HG03520 (cell line): Measurements from ENCODE around the gene GAST.
"Not testable (repeated sequence)": the region's sequence is repeated elsewhere in the genome, so short reads cannot be mapped to it uniquely, and the experiment has no call there.

Experiments
- ATAC-seq: cut with Tn5 transposase; IDR thresholded peaks from one replicate; pipeline ENCODE4 v1.9.1; 2021; ENCODE audit warnings: mild to moderate bottlenecking, moderate library complexity; ENCODE audit not compliant: unreplicated experiment

GAST gene

DNA sequence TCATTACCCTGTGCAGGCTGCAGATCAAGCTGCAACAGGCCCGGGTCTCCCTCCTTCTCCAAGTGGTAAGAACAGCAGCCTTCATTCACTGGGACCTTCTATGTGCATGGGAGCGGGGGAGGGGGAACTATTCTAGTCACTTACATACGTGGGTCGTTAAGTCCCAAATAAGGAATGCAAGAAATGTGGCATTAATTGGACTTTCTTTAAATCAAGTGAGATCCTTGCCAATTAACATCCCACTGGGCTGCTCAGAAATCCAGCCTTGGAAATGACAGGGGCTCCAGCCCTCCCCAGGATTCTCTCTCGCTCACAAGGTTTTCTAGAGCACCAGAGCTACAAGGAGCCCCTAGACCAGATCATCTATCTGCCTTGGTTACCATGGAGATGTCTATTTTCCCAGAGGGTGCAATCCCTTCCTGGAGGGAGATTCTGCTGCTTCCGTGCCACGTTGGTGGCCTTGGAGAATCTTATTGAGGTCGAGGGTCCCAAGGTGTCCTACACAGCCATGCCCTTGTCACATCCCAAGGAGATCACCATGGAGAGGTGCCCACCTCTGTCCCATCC is 28.6 kb upstream of the GAST start:
- no peak for ATAC-seq

DNA sequence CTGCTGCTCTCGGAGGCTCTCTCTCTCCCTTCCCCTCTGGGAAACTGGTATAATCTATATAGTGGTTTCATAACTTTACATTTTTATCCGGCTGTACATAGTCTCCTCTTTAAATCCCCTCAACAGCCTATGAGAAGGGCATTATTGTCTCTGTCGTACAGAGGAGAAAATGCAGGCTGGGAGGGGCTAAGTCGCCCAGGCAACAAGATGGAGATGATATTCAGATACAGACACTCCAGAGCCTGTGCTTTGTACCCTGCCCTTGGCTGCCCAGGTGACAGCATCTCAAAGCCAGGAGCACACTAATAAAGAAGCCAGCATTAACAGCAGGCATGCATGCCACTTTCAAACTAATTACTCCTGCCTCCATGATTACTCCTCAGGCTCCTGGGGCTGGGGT is 28.1 kb upstream of the GAST start:
- ATAC-seq = no peak

GRCh38 chr17:41685753-41686152 is 26.4 kb upstream of the GAST start:
- not testable (repeated sequence) for ATAC-seq

DNA sequence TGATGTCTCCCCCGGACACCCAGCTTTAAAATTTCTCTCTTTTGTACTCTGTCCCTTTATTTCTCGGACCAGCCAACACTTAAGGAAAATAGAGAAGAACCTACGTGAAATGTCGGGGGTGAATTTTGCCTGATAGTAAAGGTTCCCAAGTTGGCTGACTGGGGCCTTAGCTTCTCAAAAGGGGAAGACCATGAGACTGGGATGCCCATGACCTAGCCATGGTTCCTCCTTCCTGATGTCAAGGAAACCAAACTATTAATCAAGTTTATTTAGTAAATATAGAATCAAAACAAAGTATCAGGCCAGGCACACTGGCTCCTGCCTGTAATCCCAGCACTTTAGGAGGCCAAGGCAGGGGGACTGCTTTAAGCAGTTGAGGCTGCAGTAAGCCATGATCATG is 25.9 kb upstream of the GAST start:
- no peak for ATAC-seq

GRCh38 chr17:41687828-41688640 is 24.1 kb upstream of the GAST start:
- no peak for ATAC-seq

GRCh38 chr17:41688641-41689496 is 23.3 kb upstream of the GAST start, which contains the start of gene EIF1:
Gene EIF1, plus strand, starts transcription at chr17:41688885. Its CDS starts 154 bp downstream, at chr17:41689039.
- peak; percentile 72 for ATAC-seq

DNA sequence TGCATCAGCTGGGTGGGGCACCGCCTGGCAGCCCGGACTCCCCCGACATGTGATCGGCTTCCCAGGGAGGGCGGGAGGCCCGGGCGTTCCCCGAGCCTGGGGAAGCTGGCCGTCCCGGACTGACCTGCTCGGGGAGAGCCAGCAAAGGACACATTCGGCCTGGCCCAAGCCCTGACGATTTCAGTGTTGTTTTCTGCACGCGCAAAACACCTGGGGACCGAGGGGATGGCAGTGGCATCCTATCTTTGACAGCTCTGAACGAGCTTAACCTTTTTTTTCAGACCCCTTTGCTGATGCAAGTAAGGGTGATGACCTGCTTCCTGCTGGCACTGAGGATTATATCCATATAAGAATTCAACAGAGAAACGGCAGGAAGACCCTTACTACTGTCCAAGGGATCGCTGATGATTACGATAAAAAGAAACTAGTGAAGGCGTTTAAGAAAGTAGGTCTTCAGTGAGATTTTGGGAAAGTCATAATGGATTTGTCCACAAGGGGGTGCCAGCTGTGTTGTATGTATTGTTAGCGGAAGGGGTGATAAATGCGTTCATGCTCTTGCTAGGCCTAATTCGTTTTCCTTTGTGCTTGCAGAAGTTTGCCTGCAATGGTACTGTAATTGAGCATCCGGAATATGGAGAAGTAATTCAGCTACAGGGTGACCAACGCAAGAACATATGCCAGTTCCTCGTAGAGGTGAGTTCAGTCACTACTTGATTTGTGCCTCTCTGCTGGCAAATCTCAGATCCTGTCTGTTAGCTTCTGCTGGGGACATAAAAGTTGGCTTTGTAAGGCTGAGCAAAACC is 22.4 kb upstream of the GAST start:
- no peak for ATAC-seq

DNA sequence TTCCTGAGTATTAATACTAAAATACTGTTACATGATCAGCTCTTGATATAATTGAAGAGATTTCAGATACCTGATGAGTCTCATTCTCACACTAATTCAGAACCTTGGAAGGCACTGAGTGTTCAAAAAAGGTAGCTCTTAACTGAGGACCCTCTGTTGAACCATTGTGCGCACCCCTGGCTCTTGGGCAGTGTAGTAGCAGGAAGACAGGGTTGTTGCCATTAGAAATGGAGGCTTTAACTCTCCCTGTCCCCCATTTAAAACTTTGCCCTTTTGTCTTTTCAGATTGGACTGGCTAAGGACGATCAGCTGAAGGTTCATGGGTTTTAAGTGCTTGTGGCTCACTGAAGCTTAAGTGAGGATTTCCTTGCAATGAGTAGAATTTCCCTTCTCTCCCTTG is 21.6 kb upstream of the GAST start:
- no peak for ATAC-seq

- ATAC-seq = no peak
These were observed 20.9 kb upstream of the GAST start for GRCh38 chr17:41691031-41691777.

DNA sequence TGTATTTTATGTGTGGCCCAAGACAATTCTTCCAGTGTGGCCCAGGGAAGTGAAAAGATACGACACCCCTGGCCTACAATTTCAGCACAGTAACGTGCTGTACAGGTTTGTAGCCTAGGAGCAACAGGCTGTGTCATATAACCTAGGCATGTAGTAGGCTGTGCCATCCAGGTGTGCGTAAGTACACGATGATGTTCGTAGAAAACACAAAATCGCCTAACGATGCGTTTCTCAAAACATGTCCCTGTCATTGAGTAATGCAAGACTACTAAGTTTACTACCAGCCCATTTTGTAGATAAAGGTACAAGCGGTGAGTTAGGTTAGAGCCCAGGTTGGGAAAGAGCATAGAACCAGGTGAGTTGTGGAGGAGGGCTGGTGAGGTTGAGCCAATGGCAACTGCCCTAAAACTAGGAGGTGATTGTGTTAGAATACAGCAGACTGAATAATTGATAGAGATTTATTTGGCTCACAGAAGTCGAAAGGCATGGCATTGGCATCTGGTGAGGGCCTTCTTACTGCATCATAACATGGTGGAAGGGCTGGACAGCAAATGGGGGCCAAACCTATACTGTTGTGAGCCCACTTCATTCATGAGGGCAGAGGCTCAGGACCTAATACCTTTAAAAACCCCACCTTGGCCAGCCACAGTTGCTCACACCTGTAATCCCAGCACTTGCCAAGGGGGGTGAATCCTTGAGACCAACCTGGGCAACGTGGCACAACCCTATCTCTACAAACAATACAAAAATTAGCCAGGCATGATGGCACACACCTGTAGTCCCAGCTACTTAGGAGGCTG is 19.2 kb upstream of the GAST start:
- ATAC-seq = no peak

DNA sequence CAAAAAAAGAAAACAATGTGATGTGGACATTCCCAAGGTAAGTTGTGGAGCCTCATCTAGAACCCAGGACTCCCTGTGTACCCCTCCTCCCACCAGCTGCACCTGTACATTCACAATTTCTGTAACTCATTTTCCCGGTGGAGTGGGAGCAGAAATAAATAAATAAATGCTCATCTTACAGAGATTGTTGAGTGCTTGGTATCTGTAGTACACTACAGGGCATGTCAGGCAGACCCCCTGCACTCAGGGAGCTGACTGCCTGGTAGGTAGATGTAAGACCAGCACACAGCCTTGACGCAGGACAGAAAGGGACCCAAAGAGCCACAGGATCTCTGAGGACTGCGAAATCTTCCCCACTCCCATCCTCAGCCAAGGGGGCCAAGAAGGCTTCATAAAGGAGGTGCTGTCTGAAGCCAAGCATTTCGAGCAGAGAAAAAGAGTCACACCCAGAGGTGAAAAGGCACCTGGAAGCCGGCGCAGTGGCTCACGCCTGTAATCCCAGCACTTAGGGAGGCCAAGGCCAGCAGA is 16.9 kb upstream of the GAST start:
- ATAC-seq = no peak

GRCh38 chr17:41695954-41696757 is 16.0 kb upstream of the GAST start:
- ATAC-seq = no peak

GRCh38 chr17:41697122-41697962 is 14.8 kb upstream of the GAST start:
- ATAC-seq = no peak

- not testable (repeated sequence) for ATAC-seq
These were observed 11.3 kb upstream of the GAST start for GRCh38 chr17:41700843-41701242.

- no peak for ATAC-seq
These were observed 9.4 kb upstream of the GAST start for GRCh38 chr17:41702712-41703111.

- no peak for ATAC-seq
These were observed 6.7 kb upstream of the GAST start for GRCh38 chr17:41705271-41705991.
